ENCODE results near the gene PCNP. TPM values are rescaled to one million over a fixed set of nuclear protein-coding genes. Genes with fewer than 3 reads are reported as not detected.
"Not testable (repeated sequence)": the region's sequence is repeated elsewhere in the genome, so short reads cannot be mapped to it uniquely, and the experiment has no call there.

Gene PCNP
- total RNA-seq, 2 donors from 2014 or later = 59.2 to 92.9 TPM

DNA sequence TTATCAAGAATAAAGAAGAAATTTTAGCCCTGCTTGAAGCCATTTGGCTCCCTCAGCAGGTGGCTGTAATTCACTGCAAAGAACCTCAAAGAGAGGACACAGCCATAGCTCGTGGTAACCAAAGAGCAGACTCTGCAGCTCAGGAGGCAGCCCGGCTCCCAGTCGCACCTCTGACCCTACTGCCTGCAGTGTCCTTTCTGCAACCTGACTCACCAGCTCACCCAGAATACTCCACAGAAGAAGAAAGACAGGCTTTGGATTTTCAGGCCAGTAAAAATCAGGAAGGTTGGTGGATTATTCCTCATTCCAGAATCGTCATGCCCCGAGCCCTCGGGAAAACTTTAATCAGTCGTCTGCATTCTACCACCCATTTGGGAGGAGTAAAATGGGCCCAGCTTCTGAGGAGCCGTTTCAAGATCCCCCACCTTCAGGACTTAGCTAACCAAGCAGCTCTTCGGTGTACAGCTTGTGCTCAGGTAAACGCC lies 64.3 kb downstream of the PCNP start:
- no peaks in the 10 kb centered on the region for H3K9me3 ChIP-seq
- H3K4me3 ChIP-seq = no peak overlapping the region
- no peak overlapping the region for H3K27ac ChIP-seq
- TF ChIP-seq, protein P1, sequence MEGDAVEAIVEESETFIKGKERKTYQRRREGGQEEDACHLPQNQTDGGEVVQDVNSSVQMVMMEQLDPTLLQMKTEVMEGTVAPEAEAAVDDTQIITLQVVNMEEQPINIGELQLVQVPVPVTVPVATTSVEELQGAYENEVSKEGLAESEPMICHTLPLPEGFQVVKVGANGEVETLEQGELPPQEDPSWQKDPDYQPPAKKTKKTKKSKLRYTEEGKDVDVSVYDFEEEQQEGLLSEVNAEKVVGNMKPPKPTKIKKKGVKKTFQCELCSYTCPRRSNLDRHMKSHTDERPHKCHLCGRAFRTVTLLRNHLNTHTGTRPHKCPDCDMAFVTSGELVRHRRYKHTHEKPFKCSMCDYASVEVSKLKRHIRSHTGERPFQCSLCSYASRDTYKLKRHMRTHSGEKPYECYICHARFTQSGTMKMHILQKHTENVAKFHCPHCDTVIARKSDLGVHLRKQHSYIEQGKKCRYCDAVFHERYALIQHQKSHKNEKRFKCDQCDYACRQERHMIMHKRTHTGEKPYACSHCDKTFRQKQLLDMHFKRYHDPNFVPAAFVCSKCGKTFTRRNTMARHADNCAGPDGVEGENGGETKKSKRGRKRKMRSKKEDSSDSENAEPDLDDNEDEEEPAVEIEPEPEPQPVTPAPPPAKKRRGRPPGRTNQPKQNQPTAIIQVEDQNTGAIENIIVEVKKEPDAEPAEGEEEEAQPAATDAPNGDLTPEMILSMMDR (IDR thresholded peaks at IDR 0.05) = no peak
- TF ChIP-seq POLR2A (IDR thresholded peaks at IDR 0.05) (no peak), POLR2AphosphoS5 (IDR thresholded peaks at IDR 0.05) (no peak)
- H3K36me3 ChIP-seq = no peaks in the 10 kb centered on the region
- no peaks in the 10 kb centered on the region for H3K4me1 ChIP-seq (replicated peaks)
- DNase-seq (ENCODE audit: low spot score) = no peak
- no peaks in the 10 kb centered on the region for H3K27me3 ChIP-seq (replicated peaks; ENCODE audit: insufficient read depth)
- WGBS = 75% methylated on average over 10 of the region's 10 CpGs
- intact Hi-C loops (cut with DNase I) = no loop called here

DNA sequence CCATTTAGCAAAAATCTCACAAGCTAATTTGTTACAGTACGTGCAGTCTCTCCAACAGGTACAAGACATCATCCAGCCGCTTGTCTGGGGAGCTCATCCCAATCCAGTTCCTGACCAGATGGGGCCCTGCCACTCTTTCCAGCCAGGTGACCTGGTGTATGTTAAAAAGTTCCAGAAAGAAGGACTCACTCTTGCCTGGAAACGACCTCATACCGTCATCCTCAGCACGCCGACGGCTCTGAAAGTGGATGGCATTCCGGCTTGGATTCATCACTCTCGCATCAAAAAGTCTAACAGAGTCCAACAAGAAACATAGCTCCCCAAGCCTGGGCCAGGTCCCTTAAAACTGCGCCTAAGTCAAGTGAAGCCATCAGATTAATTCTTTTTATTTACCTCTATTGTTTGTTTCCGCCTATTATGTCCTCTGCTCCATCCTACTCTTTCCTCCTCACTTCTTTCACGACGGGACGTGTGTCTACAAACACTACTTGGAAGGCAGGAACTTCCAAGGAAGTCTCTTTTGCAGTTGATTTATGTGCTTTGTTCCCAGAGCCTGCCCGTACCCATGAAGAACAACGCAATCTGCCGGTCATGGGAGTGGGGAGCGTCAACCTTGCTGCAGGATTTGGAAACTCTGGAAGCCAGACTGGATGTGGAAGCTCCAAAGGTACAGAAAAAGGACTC lies 65.4 kb downstream of the PCNP start:
- Histone ChIP-seq H3K36me3 (no peaks in the 10 kb centered on the region), H3K4me1 (replicated peaks) (no peaks in the 10 kb centered on the region), H3K4me3 (no peak overlapping the region), H3K9me3 (no peaks in the 10 kb centered on the region), H3K27me3 (replicated peaks; ENCODE audit: insufficient read depth) (no peaks in the 10 kb centered on the region), H3K27ac (no peak overlapping the region)
- 73% methylated on average over 18 of the region's 18 CpGs for WGBS
- TF ChIP-seq, protein P1 (IDR thresholded peaks at IDR 0.05) = no peak
- no peak for TF ChIP-seq POLR2AphosphoS5 (IDR thresholded peaks at IDR 0.05)
- no peak for TF ChIP-seq POLR2A (IDR thresholded peaks at IDR 0.05)
- intact Hi-C loops (cut with DNase I) = no loop called here
- DNase-seq (ENCODE audit: low spot score) = no peak

DNA sequence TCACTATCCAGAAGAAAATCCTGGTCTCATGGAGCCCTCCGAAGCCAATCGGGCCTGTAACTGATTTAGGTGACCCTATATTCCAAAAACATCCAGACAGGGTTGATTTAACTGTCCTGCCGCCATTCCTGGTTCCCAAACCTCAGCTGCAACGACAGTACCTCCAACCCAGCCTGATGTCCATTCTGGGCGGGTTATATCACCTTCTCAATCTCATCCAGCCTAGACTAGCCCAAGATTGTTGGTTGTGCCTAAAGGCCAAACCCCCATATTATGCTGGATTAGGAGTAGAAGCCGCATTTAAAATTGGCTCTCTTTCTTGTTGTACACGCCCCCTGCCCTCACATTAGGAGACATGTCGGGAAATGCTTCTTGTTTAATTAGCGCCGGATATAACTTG lies 66.3 kb downstream of the PCNP start:
- Histone ChIP-seq H3K36me3 (no peaks in the 10 kb centered on the region), H3K9me3 (no peaks in the 10 kb centered on the region), H3K27me3 (replicated peaks; ENCODE audit: insufficient read depth) (no peaks in the 10 kb centered on the region), H3K4me3 (no peak overlapping the region), H3K4me1 (replicated peaks) (no peaks in the 10 kb centered on the region), H3K27ac (no peak overlapping the region)
- no peak for TF ChIP-seq POLR2A (IDR thresholded peaks at IDR 0.05)
- TF ChIP-seq, protein P1 (IDR thresholded peaks at IDR 0.05) = no peak
- TF ChIP-seq POLR2AphosphoS5 (IDR thresholded peaks at IDR 0.05) = no peak
- intact Hi-C loops (cut with DNase I) = no loop called here
- DNase-seq (ENCODE audit: low spot score) = no peak
- WGBS = 94% methylated on average over 10 of the region's 10 CpGs

DNA sequence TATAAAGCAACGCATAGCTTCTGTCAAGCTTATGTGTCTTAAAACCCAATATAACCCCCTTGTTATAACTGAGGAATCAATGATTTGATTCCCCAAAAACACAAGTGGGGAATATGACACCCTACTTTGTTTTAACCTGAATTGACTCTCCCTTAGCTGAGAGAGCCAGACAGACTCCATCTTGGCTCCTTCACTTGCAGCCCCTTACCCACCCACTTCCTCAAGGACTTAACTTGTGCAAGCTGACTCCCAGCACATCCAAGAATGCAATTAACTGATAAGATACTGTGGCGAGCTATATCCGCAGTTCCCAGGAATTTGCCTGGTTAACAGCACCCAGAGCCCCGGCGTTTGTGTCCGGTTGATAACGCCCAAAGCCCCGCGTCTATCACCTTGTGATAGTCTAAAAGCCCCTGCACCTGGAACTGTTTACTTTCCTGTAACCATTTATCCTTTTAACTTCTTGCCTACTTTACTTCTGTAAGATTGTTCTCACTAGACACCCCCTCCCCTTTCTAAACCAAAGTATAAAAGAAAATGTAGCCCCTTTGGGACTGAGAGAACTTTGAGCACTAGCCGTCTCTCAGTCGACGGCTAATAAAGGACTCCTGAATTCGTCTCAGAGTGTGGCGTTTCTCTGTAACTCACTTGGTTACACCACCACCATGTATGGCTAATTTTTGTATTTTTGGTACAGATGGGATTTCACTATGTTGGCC lies 67.6 kb downstream of the PCNP start:
- WGBS = 69% methylated on average over 14 of the region's 14 CpGs
- DNase-seq (ENCODE audit: low spot score); intact Hi-C loops (cut with DNase I): not testable (repeated sequence)

DNA sequence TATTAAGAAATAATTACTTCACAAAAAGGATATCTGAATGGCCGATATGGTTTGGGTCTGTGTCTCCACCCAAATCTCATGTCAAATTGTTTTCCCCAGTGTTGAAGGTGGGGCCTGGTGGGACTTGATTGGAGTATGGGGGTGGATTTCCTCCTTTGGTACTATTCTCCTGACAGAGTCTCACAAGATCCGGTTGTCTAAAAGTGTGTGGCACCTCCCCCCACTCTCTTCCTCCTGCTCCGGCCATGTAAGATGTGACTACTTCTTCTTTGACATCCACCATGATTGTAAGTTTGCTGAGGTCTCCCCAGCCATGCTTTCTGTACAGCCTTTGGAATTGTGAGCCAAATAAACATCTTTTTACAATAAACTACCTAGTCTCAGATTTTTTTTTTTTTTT lies 68.5 kb downstream of the PCNP start:
- no peaks in the 10 kb centered on the region for H3K9me3 ChIP-seq
- no peak overlapping the region for H3K4me3 ChIP-seq
- H3K27me3 ChIP-seq (replicated peaks; ENCODE audit: insufficient read depth) = no peaks in the 10 kb centered on the region
- no peaks in the 10 kb centered on the region for H3K4me1 ChIP-seq (replicated peaks)
- TF ChIP-seq POLR2A (IDR thresholded peaks at IDR 0.05) (no peak), POLR2AphosphoS5 (IDR thresholded peaks at IDR 0.05) (no peak)
- TF ChIP-seq, protein P1 (IDR thresholded peaks at IDR 0.05) = no peak
- 85% methylated on average over 3 of the region's 3 CpGs for WGBS
- no peak overlapping the region for H3K27ac ChIP-seq
- no peaks in the 10 kb centered on the region for H3K36me3 ChIP-seq
- intact Hi-C loops (cut with DNase I) = no loop called here
- DNase-seq (ENCODE audit: low spot score) = no peak

More for the DNA sequence above, 67.6 kb downstream of the PCNP start:
- not testable (repeated sequence) for H3K4me3 ChIP-seq; H3K36me3 ChIP-seq; H3K27me3 ChIP-seq (replicated peaks; ENCODE audit: insufficient read depth); H3K4me1 ChIP-seq (replicated peaks); H3K27ac ChIP-seq; H3K9me3 ChIP-seq
